ENCODE results near the gene KIF1A.
"Not testable (repeated sequence)": the region's sequence is repeated elsewhere in the genome, so short reads cannot be mapped to it uniquely, and the experiment has no call there.

KIF1A gene

DNA sequence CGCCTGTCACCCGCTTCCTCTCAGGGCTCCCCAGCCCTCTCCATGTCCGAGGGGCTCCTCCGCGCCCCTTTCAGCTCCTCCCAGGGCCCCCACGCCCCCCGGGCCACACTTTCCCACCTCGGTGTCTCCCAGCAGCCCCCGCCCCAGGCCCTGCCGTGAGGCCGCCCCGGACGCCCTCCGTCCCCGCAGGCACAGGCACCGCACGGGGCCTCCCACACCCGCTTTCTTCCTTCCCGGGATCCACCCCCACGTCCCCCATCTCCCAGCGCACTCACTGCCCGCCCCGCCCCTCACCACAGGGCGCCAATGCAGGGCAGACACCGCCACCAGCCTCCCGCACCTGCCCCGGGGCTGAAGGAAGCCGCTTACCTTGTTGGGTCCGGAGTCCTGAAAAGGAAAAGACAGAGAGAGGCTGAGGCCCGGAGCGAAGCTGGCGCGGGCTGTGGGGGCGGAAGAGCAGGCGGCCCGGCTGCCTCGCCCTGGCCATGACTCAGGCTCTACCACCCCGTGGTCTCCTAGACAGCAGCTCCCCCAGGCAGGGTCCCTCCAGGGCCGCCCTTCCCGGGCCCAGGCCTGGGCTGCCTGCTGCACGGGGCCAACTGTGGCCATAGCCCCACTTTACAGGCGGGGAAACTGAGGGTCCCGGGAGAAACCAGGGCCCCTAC, 37.7 kb downstream of the KIF1A start:
- Histone ChIP-seq H2AFZ (ENCODE audit: low read length) (no peak overlapping the region), H3K9ac (ENCODE audit: low read length) (no peak overlapping the region), H3K4me1 (ENCODE audit: insufficient read depth, low read length, severe bottlenecking) (no peaks in the 10 kb centered on the region), H3K9me3 (ENCODE audit: low read length) (no peaks in the 10 kb centered on the region), H3K4me2 (ENCODE audit: low read length) (no peak overlapping the region), H3K9me2 (ENCODE audit: low read depth, low read length) (no peaks in the 10 kb centered on the region), H3K27ac (ENCODE audit: low read depth, low read length, poor library complexity, severe bottlenecking) (no peak overlapping the region), H3K27me3 (ENCODE audit: insufficient read depth, low read length) (no peaks in the 10 kb centered on the region), H3K36me3 (ENCODE audit: insufficient read depth, low read length) (no peaks in the 10 kb centered on the region), H3F3A (ENCODE audit: insufficient read depth, low read length) (no peaks in the 10 kb centered on the region), H4K20me1 (ENCODE audit: insufficient read depth, low read length) (no peaks in the 10 kb centered on the region), H3K79me2 (ENCODE audit: insufficient read depth, low read length) (no peaks in the 10 kb centered on the region), H3K4me3 (ENCODE audit: low read depth, low read length, poor library complexity, severe bottlenecking) (no peak overlapping the region)
- TF ChIP-seq EZH2 (IDR thresholded peaks at IDR 0.05; ENCODE audit: borderline replicate concordance, low read length) = no peak
- TF ChIP-seq CTCF (IDR thresholded peaks at IDR 0.05; ENCODE audit: low read length) = no peak

DNA sequence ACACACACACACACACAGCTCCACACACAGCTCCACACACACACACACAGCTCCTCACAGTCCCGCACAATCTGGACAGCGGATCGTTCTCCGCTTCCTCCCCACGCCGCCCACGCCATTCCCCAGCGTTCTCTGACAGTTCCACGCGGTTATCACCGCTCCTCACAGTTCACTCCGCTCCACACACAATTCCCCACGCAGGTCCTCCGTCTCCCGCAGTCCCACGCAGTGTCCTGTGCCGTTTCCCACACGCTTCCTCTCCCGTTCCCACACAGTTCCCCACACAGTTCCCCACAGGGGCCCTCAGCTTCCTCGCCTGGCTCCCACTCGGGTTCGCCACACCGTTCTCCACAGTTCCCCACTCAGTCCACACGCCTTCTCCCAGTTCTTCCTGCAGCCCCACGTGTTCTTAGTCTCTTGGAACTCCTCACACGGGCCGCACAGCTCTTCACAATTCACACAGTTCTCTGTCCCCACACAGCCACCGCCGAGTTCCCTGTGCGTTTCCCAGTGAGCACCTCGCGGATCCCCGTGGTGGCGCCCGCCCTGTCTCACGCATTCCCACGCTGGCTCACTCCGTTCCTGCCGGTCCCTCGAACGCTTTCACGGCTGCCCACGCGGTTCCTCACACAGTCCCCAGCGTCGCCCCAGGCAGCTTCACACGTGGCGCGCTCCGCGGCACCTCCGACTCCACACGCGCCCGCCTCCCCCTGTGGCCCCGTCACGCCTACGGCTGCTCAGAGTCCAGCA, 38.4 kb downstream of the KIF1A start:
- Histone ChIP-seq H3F3A (ENCODE audit: insufficient read depth, low read length) (no peaks in the 10 kb centered on the region), H3K4me3 (ENCODE audit: low read depth, low read length, poor library complexity, severe bottlenecking) (no peak overlapping the region), H3K27me3 (ENCODE audit: insufficient read depth, low read length) (no peaks in the 10 kb centered on the region), H3K9me3 (ENCODE audit: low read length) (no peaks in the 10 kb centered on the region), H3K4me2 (ENCODE audit: low read length) (no peak overlapping the region), H3K4me1 (ENCODE audit: insufficient read depth, low read length, severe bottlenecking) (no peaks in the 10 kb centered on the region), H4K20me1 (ENCODE audit: insufficient read depth, low read length) (no peaks in the 10 kb centered on the region), H3K9ac (ENCODE audit: low read length) (no peak overlapping the region), H3K36me3 (ENCODE audit: insufficient read depth, low read length) (no peaks in the 10 kb centered on the region), H2AFZ (ENCODE audit: low read length) (no peak overlapping the region), H3K9me2 (ENCODE audit: low read depth, low read length) (no peaks in the 10 kb centered on the region), H3K27ac (ENCODE audit: low read depth, low read length, poor library complexity, severe bottlenecking) (no peak overlapping the region), H3K79me2 (ENCODE audit: insufficient read depth, low read length) (no peaks in the 10 kb centered on the region)
- TF ChIP-seq EZH2 (IDR thresholded peaks at IDR 0.05; ENCODE audit: borderline replicate concordance, low read length) (no peak), CTCF (IDR thresholded peaks at IDR 0.05; ENCODE audit: low read length) (no peak)

DNA sequence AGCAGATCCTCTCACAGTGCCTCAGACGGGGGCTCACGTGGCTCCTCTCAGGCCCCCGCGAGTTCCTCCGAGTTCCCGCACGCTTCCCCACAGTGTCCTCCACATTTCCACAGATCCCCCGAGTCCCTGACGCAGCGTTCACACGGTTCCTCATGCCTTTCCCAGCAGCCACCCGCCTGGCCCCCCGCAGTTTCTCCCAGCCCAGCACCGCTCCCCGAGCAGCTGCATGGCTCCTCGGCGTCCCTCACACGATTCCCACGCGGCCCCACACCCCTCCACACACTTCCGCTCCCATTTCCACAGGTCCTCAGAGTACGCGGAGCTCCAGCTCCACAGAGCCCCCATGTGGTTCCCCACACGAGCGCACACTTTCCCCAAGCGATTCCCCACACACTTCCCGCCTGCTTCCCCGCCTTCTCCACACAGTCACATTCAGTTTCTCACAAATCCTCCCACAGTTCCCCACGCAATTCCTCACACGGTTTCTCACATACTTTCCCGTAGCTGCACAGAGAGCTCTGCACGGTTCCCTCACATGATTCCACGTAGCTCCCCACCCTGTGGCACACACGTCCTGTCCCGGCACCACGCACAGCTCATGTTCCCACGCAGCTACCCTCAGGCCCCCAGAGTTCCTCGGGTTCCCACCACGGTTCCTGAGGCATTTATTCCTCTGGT, 39.9 kb downstream of the KIF1A start:
- Histone ChIP-seq H3K27me3 (ENCODE audit: insufficient read depth, low read length) (no peaks in the 10 kb centered on the region), H4K20me1 (ENCODE audit: insufficient read depth, low read length) (no peaks in the 10 kb centered on the region), H3K79me2 (ENCODE audit: insufficient read depth, low read length) (no peaks in the 10 kb centered on the region), H3K9ac (ENCODE audit: low read length) (no peak overlapping the region), H3K4me2 (ENCODE audit: low read length) (no peak overlapping the region), H3F3A (ENCODE audit: insufficient read depth, low read length) (no peaks in the 10 kb centered on the region), H3K4me1 (ENCODE audit: insufficient read depth, low read length, severe bottlenecking) (no peaks in the 10 kb centered on the region), H3K27ac (ENCODE audit: low read depth, low read length, poor library complexity, severe bottlenecking) (no peak overlapping the region), H3K9me2 (ENCODE audit: low read depth, low read length) (no peaks in the 10 kb centered on the region), H3K4me3 (ENCODE audit: low read depth, low read length, poor library complexity, severe bottlenecking) (no peak overlapping the region), H2AFZ (ENCODE audit: low read length) (no peak overlapping the region), H3K36me3 (ENCODE audit: insufficient read depth, low read length) (no peaks in the 10 kb centered on the region), H3K9me3 (ENCODE audit: low read length) (no peaks in the 10 kb centered on the region)
- TF ChIP-seq EZH2 (IDR thresholded peaks at IDR 0.05; ENCODE audit: borderline replicate concordance, low read length) = no peak
- TF ChIP-seq CTCF (IDR thresholded peaks at IDR 0.05; ENCODE audit: low read length) = no peak

GRCh38 chr2:240779250-240779832, 40.7 kb downstream of the KIF1A start:
- H3K9ac ChIP-seq (ENCODE audit: low read length); H3K9me3 ChIP-seq (ENCODE audit: low read length); H3K79me2 ChIP-seq (ENCODE audit: insufficient read depth, low read length); H3K4me2 ChIP-seq (ENCODE audit: low read length); H3K9me2 ChIP-seq (ENCODE audit: low read depth, low read length); H3K27me3 ChIP-seq (ENCODE audit: insufficient read depth, low read length); H3K36me3 ChIP-seq (ENCODE audit: insufficient read depth, low read length); H3K4me1 ChIP-seq (ENCODE audit: insufficient read depth, low read length, severe bottlenecking); H2AFZ ChIP-seq (ENCODE audit: low read length); H4K20me1 ChIP-seq (ENCODE audit: insufficient read depth, low read length); H3K4me3 ChIP-seq (ENCODE audit: low read depth, low read length, poor library complexity, severe bottlenecking); H3F3A ChIP-seq (ENCODE audit: insufficient read depth, low read length); H3K27ac ChIP-seq (ENCODE audit: low read depth, low read length, poor library complexity, severe bottlenecking): not testable (repeated sequence)

Data from OCI-LY1 (cell line).